ENCODE measurements around the gene MON1B.
"Not testable (repeated sequence)": the region's sequence is repeated elsewhere in the genome, so short reads cannot be mapped to it uniquely, and the experiment has no call there.

MON1B gene

GRCh38 chr16:77197747-77198146, 6.8 kb downstream of the MON1B start:
- DNase-seq (ENCODE audit: low read depth in 2 of 2): no peak

DNA sequence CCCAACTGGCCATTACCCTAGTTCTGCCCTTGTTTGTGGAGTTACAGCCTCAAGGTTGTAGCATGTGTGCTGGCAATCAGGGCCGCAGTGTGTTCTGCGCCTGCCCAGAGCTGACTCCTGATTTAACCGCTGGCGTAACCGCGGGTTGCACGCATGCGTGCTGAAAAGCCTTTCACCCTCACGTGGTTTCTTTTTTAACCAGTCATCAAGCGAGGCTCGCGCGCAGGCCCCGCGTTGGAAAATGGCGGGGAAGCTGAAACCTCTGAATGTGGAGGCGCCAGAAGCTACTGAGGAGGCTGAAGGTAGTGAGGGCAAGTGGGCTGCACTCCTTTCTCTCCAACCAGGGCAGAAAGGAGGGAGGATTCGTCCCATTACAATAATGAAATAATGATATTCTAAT, 8.2 kb downstream of the MON1B start, which contains the start of gene SYCE1L:
TSS of gene SYCE1L (plus strand) at position 198 of the 400 bp plus-strand sequence. CDS start at position 242, 44 bp downstream.
- DNase-seq (ENCODE audit: low read depth in 2 of 2): no peak

- DNase-seq (ENCODE audit: low read depth in 2 of 2): no peak
Measured at GRCh38 chr16:77206533-77206932, 15.5 kb downstream of the MON1B start.

GRCh38 chr16:77207030-77207429, 16.0 kb downstream of the MON1B start:
- DNase-seq (ENCODE audit: low read depth in 2 of 2): no peak

- DNase-seq (ENCODE audit: low read depth in 2 of 2): no peak
Measured at GRCh38 chr16:77208382-77208781, 17.4 kb downstream of the MON1B start.

GRCh38 chr16:77211880-77212740, 21.1 kb downstream of the MON1B start:
- DNase-seq (ENCODE audit: low read depth in 2 of 2): peak; percentile 34 to 57

- peak in 1 of 2 donors; percentile 62 for DNase-seq (ENCODE audit: low read depth in 2 of 2)
Measured at GRCh38 chr16:77212741-77213541, 22.0 kb downstream of the MON1B start.

GRCh38 chr16:77213542-77214106, 22.6 kb downstream of the MON1B start:
- DNase-seq (ENCODE audit: low read depth in 2 of 2): no peak

GRCh38 chr16:77214411-77215138, 23.6 kb downstream of the MON1B start:
- DNase-seq (ENCODE audit: low read depth in 2 of 2): no peak

GRCh38 chr16:77219437-77219836, 28.4 kb downstream of the MON1B start:
- no peak for DNase-seq (ENCODE audit: low read depth in 2 of 2)

DNA sequence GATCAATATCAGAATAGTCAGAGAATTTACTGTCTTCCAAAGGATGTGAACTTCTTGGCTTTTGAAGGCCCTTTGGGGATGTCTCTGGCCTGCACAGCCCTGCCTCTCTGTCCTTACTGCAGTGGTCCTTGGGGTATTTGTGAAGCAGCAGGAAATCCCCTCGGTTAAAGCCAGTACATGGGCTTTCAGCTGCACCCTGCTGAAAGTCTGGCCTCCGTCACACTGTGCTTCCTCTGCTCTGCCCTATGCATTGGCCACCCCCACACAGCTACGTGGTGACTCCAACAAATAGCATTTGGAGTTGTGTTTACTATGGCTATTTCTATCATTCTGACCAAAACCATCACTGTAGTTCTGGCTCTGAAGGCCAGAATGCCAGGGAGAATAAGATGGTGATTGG, 29.4 kb downstream of the MON1B start:
- no peak for DNase-seq (ENCODE audit: low read depth in 2 of 2)

GRCh38 chr16:77221482-77221881, 30.5 kb downstream of the MON1B start:
- DNase-seq (ENCODE audit: low read depth in 2 of 2): no peak

- DNase-seq (ENCODE audit: low read depth in 2 of 2): no peak
Measured at GRCh38 chr16:77223184-77223583, 32.2 kb downstream of the MON1B start.

GRCh38 chr16:77225182-77225581, 34.2 kb downstream of the MON1B start:
- no peak for DNase-seq (ENCODE audit: low read depth in 2 of 2)

- no peak for DNase-seq (ENCODE audit: low read depth in 2 of 2)
Measured at GRCh38 chr16:77227745-77228144, 36.8 kb downstream of the MON1B start.

GRCh38 chr16:77231047-77231446, 40.1 kb downstream of the MON1B start:
- no peak for DNase-seq (ENCODE audit: low read depth in 2 of 2)

DNA sequence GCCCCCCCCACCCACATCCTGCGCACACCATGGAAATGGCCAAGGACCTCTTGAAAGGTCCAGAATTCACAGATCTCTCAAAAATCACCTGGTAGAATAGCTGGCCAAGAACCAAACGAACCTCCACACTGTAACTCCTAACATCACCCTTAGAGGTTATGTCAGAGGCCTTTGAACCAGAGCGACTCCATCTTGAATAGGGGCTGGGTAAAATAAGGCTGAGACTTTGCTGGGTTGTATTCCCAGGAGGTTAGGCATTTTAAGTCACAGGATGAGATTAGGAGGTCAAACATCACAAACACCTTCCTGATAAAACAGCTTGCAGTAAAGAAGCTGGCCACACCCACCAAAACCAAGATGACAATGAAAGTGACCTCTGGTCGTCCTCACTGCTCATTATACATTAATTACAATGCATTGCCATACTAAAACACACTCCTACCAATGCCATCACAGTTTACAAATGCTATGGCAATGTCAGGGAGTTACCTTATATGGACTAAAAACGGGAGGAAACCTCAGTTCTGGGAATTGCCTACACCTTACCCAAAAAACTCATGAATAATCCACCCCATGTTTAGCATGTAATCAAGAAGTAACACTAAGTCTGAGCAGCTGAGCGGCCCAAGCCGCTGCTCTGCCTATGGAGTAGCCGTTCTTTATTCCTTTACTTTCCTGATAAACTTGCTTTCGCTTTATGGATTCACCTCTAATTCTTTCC, 43.0 kb downstream of the MON1B start:
- no peak for DNase-seq (ENCODE audit: low read depth in 2 of 2)

DNA sequence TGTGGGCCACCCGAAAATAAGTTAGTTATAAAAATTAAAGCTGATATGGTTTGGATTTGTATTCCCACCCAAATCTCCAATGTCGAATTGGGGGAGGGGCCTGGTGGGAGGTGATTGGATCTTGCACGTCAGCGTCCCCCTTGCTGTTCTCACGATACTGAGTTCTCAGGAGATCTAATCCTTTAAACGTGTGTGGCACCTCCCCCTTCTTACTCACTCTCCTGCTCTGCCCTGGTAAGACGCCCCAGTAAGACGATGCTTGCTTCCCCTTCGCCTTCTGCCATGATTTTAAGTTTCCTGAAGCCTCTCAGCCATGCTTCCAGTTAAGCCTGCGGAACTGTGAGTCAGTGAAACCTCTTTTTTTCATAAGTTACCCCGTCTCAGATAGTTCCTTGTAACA, 43.6 kb downstream of the MON1B start:
- no peak for DNase-seq (ENCODE audit: low read depth in 2 of 2)

DNA sequence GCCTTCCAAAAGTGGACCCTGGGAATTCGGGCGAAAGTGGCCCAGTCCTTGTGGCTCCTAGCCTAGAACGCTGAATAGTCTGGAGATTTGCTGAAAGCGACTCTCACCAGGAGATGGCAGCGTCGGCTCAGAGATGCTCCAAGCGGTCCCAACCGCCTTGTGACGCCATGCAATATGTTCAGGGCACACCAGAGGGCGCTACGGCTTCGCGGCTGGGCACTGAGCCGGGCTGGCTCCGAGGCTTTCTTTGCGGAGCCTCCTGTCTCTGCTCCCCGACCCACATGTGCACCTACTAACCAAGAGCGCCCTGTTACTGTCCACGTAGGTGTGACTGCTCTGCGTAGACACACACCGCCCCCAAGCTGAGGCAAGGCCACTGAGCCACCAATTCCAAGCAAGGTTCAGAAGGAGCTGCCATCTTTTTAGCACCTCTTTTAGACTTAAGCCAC, 45.1 kb downstream of the MON1B start:
- DNase-seq (ENCODE audit: low read depth in 2 of 2): peak; percentile 71 to 78

DNA sequence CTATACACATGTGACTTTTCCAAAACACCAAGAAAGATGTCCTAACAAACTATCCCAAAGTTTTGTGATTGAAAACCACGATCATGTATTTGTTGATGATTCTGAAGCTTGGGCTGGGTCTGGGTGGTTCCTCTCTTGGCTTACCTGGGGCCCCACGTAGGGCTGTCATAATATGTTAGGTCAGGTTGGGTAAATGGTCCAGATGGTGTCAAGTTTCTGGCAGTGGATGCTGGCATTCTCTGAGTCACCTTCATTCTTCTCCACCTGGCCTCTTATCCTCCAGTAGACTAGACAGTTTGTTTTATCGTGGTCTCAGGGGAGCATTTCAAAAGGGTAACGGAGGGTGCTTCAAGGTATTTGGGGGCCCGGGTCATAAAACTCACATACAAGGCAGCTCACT, 47.6 kb downstream of the MON1B start:
- no peak for DNase-seq (ENCODE audit: low read depth in 2 of 2)

DNA sequence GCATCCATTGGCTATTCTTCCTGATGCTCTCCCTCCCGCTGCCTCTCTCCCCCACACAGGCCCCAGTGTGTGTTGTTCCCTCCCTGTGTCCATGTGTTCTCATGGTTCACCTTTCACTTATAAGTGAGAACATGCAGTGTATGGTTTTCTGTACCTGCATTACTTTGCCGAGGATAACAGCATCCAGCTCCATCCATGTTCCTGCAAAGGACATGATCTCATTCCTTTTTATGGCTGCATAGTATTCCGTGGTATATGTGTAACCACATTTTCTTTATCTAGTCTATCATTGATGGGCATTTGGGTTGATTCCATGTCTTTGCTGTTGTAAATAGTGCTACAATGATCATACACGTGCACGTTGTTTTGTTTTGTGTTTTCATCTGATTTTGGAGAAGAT, 51.5 kb downstream of the MON1B start:
- DNase-seq (ENCODE audit: low read depth in 2 of 2): not testable (repeated sequence)

Measured in stimulated activated CD8-positive, alpha-beta memory T cell treated with anti-CD3 and anti-CD28 coated beads, Interleukin-2, amount 100 ng/mL, for 1 hour (primary cell).